GM18868 (cell line): ENCODE data around the gene LIMD2.

Experiments
- ATAC-seq: cut with Tn5 transposase; IDR thresholded peaks from one replicate; pipeline ENCODE4 v1.9.1; 2021; ENCODE audit warnings: mild to moderate bottlenecking, moderate library complexity; ENCODE audit not compliant: unreplicated experiment

LIMD2 gene

DNA sequence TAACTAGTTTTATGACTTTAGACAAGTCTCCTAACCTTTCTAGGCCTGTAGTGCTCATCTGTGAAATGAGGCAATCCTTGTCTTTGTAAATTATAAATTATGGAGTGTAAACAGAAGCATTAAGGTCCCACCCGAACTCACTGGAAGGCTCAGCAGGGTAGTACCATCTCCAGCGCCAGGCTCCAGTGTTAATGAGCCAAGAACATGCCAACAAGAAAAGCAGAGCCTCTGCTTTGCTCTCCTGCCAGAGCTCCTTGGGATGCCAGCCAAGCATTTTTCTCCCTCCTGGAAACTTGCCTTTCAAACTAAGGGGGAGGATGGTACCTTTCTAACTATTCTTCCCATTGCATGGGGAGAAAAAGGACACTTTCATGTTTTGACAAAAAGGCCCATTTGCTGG is 14.9 kb downstream of the LIMD2 start:
- no peak for ATAC-seq

DNA sequence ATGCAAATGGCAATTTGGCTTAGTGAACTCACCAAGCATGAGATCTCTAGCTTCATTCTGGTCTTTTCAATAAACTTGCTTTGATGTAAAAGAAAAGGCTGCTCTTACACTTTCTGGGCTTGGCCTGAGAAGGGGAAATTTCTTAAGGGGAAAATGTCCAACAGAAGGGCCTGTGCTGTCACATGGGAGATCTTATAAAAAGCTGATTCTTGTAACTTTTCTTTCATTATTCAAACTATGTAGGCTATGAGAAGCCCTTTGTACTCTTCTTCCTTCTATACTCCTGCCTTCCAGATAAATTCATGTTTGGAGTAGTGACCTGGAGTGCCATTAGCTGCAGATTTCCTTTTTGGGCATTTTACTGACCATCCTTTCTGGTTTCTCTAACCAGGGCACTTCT is 16.9 kb downstream of the LIMD2 start:
- no peak for ATAC-seq

DNA sequence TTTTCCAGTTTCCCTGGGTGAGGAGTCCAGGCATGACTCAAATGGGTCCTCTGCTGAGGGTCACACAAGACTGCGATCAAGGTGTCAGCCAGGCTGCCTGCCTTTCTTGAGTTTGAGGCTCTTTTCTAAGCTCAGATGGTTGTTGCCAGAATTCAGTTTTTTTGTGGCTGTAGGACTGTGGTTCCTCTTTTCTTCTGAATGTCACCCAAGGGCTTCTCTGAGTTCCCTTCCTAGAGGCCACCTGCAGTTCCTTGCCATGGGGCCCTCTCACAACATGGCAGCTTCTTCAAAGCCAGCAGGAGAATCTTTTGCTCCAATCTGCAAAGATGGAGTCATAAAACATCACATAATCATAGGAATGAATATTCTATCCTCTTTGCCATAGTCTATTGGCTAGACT is 17.5 kb downstream of the LIMD2 start:
- ATAC-seq = no peak

DNA sequence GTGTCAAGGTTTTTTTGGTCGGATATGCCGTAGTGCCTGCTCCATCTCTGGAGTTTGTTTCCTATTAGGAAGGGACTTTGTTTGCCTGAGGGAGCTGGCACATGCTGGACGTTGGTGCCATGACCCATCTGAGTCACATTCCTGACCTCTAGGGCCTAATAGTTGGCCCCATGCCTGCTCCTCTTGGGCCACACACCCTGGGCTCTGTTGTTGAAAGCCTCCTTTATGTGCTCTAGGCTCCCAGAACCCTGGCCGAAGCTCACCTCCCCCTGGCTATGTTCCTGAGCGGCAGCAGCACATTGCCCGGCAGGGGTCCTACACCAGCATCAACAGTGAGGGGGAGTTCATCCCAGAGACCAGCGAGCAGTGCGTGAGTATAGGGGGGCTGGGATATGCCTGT is 18.4 kb downstream of the LIMD2 start:
- ATAC-seq = no peak

DNA sequence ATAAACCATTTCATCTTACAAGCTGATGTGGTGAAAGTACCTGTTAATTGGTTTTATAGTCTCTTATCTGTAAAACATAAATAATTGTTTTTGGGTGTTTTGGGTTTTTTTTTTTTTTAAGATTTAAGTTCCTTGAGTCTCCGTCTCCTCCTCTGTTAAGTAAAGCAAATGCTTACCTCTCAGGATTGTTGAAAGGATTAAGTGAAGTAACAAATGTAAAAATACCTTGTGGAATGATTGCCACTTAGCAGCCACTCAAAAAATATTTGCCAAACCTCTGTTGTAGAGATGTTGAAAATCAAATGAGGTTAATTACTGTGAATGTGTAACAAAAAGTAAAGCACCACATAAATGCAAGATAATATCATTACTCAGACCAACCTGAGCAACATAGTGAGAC is 19.2 kb downstream of the LIMD2 start:
- no peak for ATAC-seq

DNA sequence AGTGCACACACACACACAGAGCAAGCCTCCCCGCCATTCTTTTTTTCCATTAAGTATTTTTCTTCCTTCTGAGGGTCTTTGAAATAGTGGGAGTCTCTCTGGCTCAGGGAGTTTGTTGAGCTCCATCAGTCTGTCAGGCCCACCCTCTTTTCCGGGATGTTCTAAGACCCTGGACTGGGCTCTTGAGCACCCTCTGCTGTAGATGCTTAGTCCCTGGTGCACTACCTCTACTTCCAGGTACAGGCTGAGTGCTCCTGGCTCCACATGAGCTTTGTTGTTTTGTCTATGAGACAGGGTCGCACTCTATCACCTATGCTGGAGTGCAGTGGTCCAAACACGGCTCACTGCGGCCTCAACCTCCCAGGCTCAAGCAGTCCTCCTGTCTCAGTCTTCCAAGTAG is 20.7 kb downstream of the LIMD2 start:
- ATAC-seq = no peak

DNA sequence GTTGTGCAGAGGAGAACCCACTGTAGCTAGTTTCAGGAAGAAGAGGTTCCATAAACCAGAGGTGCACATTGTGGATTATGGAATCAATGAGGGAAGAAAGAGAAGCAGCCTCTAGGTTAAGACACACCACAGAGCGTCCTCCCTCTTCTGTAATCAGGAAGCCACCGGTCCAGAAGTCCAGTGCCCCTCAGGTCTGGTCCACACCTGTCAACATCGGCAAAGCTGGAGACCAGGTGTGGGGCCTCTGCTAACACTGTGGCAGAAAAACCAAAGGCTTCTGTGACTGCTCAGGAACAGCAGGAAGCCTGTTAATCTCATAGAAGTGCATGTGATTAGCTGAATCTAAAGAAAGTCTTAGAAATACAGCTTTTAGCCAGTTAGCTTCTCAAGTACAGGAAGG is 23.3 kb downstream of the LIMD2 start:
- ATAC-seq = no peak

DNA sequence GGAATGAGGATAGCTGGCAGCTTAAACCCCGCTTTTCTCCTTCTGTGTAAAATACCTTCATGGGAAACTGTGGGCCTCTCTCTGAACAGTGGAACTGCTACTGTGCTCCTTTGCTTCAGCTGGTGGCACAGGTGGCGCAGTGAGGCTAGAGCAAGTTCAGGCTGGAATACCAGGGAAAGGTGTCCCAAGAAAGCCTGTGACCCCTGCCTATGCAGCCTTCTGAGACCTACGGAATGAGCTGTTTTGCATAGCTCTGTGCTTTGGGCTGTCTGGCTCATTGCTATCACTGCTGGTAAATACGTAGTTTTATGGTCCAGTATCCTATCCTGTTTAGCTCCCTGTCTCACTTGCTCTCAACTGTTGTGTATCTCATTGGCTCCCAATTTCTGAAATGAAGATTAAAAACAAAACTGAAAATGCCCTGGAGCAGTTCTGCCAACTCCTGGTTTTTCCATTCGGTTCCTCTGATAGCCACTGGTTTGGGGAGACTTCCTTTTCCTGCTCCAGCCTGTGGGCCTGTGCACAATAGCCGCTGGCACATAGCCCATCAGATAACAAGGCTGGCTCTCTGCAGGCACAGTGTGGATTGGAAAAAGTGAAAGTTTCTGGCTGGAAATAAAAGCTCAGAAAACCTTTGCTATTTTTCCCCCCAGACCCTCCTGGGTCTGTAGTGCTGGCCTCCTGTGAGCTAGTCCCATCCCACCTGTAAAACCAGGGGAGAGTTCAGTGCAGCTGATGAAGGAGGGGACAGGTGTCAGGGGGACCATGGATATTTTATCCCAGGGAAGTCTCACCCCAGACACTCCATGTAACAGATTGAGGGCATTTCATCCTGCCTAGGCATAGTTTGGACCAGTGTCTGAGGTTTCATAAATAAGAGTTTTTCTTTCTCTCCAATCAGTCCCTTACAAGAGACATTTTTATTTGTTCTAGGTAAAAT is 24.0 kb downstream of the LIMD2 start:
- ATAC-seq = no peak

DNA sequence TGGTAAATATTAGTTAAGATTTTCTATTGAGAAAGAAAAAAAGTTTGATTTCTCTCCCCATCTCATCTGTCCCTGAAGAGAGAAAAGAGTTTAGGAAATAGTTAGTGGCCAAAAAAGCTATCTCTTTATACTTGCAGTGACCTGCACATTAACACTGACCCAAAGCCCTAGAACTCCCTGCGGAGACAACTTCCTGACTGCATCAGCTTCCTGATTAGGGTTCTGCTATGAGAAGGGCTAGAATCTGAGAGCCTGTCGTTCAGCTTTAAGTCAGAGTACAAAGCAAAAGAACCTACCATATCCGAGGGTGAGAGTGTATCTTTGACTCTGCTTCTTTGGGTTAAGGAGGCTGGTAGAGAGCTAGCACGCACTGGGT is 24.7 kb downstream of the LIMD2 start:
- no peak for ATAC-seq

DNA sequence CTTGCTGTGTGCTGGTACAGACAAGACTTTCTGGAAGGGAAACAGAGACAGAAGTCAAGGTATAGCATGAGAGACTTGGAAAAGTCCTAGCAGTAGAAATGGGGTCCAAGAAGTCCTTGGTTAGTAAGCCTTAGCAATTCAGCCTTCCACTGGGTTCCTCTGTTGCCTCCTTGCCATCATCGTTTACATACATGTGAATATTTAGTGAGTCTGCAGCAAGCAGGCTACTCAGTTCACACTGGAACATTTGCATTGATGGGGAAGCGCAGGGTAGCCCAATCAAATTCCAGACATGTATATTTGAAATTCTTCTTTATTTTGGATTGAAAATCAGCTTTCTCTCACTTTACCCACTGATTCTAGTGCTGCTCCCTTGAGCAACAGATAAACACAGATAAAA is 27.1 kb downstream of the LIMD2 start:
- ATAC-seq = no peak

DNA sequence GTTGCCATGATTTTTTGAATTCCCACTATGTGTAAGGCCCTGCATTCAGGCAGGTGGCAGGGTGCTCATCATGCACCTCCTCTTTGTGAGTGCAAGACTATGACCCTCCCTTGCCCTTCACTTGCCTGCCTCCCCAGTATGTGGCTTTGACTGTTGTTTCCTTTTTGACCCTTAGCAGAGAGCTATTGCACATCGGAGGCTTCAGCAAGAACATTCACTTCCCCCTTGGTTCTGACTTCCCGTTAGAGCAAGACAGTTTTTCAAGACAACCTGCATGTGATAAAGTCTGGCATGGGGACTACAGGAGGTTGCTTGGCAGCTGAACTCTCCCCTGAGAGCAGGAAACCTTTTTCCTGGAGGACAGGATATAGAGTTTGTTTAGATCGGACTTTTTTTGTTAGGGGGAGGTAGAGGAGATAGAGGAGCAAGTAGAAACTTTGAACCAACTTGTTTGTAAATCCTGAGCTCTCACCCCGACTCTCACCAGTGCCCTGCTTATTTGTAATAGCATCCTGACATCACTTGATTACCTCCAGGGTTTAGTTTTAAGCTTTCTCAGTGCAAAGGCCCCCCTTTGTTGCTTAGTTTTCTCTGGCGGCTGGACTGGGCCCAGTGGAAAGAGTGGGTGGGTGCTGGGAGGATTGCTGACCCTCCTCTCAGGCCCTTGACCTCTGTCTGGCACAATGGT is 34.3 kb downstream of the LIMD2 start:
- ATAC-seq = no peak

DNA sequence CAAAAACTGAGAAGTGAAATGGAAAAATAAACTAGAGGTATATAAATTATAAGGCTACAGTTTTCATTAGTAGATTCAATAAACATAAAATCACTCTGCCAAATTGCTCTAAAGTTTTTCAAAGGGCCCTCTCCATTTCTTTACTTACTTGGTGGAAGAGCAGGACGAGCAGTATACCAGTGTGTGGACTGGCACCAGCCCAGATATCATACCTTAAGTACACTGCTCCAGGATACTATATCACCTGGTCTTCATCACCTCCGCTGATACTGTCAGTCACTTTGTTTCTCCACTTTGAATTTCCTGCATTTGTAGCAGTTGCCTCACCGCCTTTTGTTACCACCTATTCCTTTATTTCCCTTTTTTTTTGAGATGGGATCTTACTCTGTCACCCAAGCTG is 40.1 kb downstream of the LIMD2 start:
- ATAC-seq = no peak

DNA sequence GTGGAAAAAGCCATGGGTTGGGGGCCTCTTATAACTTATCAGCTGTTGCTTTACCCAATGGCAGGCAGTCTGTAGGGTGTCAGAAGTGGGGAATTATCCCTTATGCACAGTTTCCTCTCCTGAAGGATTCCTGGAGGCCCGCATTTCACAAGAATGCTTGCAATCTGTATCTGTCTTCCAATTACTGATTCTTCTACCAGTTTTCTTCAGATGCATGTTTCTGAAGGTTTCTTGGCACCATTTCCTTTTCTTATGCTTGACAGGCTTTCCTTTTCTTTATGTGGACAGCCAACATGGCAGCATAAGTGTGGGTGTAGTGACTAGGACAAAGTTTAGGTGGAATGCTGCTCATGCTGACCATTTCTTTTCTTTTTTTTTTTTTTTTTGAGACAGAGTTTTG is 41.6 kb downstream of the LIMD2 start:
- ATAC-seq = no peak

DNA sequence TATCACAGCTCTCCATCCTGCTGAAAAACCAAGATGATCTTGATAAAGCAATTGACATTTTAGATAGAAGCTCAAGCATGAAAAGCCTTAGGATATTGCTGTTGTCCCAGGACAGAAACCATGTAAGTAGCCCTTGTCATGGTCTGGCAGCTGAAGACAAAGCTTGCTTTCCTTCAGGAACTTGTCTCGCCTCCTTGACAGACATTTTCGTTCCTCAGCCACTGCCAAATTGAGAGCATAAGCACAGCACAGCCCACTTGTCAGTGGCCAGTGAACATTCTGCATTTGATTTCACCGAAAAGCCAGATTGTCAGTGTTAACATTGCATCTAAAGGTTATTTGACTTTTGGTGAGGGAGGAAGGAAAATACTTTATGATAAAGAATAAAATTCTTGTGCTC is 42.1 kb downstream of the LIMD2 start:
- no peak for ATAC-seq

DNA sequence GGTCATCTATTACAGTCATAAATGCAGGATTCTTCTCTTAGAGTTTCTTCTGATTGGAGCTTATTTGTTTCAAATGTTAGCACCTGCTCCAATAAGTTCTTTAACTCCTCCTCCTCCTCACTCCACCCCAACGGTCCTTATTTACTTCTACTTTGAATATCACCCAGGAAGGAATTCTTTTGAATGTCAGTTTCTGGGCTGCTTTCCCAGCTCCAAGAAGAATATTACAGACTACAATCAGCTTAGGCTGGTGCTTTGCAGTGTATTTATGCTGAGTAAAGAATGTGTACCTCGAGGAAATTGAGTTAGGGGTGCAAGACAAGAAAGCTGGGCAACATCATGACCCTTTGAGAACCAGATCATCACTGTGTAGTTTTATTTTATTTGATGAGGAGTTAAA is 46.9 kb downstream of the LIMD2 start:
- no peak for ATAC-seq

DNA sequence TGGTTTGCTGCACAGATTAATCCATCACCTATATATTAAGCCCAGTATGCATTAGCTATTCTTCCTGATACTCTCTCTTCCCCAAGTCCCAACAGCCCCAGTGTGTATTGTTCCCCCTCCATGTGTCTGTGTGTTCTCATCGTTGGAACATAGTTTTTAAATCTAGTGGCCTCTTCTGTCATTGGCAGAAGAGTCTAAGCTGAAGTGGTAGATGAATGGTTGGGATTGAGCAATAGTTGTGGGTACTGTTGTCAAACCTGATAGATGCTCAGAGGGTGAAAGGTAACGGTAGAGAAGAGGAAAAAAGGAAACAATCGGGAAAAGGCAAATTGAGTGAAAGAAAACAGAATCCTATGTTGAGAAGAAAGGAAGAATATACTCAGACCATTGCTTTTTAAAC is 47.8 kb downstream of the LIMD2 start:
- ATAC-seq = no peak

DNA sequence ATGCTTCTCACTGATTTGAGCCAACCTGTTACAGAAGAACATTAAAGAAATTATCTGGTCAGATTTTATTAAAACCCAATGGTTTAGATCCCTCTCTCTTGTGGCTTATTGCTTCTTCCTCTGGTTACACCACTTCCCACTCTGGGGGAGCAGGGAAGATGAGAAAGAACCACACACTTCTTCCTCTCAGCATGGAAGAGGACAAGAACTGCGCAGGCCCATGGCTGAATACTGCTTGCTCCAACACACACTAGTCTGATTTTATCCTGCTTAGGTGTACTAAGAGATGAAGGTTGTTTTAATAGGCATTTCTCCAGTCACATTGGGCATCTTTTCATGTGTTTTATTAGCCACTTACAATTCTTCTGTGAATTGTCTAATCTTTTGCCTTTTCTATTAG is 50.1 kb downstream of the LIMD2 start:
- ATAC-seq = no peak

DNA sequence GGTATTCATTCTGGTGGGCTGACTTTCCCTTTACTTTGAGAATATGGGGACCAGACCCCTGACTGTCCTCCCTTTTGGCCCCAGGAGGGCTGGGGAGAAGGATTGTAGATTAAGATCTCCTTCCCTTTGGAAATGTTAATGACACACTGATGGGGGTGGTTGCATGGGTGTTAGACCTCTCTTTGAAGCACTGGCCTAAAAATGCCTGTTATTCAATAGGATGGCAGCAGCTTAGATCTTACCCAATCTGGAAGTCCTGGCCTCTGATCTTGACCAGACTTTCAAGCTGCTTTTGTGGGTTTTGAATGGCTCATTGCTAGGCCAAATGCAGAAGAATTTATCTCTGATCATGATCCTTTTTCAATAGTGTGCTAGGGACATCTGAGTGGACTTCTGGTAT is 52.0 kb downstream of the LIMD2 start:
- ATAC-seq = no peak

DNA sequence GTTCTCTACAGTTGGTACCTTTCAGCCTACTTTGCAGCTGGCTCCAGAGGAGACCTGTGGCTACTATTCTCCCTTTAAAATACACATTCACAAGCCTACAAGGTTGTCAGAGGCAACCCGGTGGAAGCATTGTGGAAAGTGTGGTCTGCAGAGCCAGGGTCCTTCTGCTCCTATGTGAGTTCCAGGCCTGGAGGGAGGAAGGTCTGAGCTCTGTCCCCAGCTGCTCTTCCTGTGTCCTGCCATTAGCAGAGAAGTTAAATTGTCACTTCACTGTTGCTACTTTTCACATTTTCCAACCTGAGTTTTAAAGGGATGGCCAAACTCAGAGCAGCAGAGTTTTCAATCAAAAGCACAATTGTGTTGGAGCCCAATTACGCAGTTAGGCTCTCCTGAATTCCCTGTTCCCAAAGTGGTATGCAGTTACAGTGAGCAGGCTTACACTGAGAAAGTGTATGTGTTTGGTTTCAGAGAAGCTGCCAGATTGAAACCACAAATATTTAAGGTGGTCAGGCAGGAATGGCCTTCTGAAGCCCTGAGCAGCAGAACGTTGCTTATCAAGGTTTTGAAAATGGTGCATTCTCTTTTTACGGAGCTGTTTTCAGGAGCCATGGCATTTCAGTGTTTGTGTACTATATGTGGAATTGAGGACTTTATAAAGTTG is 52.7 kb downstream of the LIMD2 start:
- no peak for ATAC-seq

DNA sequence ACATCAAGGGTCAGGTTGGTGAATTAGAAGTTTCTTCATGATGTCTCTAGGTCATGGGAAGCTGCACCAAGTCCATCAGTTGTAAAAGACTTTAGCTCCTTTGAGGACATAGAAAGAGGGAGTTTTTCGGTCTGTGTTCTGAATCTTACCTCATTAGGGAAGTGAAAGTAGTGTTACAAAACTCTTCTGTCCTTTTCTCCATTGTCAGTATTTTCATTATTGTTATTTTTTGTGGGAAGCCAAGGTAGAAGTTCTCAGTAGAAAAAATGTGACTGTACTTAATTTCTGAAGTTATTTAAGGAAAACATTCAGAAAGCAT is 53.5 kb downstream of the LIMD2 start:
- peak; percentile 95 for ATAC-seq
